Measurements from ENCODE around the gene FAM184B. TPM values are rescaled to one million over a fixed set of nuclear protein-coding genes. Genes with fewer than 3 reads are reported as not detected.
"Not testable (repeated sequence)": the region's sequence is repeated elsewhere in the genome, so short reads cannot be mapped to it uniquely, and the experiment has no call there.

The FAM184B gene
- total RNA-seq, 1 experiment from 2014 or later: 0.10 TPM

- DNase-seq: no peak
- no peaks in the 10 kb centered on the region for H3K36me3 ChIP-seq
- no peaks in the 10 kb centered on the region for H3K9me3 ChIP-seq
Observed at GRCh38 chr4:17680559-17681280, 100.7 kb downstream of the FAM184B start.

GRCh38 chr4:17670423-17670822 is 111.0 kb downstream of the FAM184B start:
- Histone ChIP-seq H3K9me3 (no peaks in the 10 kb centered on the region), H3K4me3 (no peak overlapping the region), H3K36me3 (no peaks in the 10 kb centered on the region), H3K27me3 (no peaks in the 10 kb centered on the region)
- DNase-seq: no peak

More at GRCh38 chr4:17680559-17681280, 100.7 kb downstream of the FAM184B start:
- Histone ChIP-seq H3K27me3 (no peaks in the 10 kb centered on the region), H3K4me3 (no peak overlapping the region)

DNA sequence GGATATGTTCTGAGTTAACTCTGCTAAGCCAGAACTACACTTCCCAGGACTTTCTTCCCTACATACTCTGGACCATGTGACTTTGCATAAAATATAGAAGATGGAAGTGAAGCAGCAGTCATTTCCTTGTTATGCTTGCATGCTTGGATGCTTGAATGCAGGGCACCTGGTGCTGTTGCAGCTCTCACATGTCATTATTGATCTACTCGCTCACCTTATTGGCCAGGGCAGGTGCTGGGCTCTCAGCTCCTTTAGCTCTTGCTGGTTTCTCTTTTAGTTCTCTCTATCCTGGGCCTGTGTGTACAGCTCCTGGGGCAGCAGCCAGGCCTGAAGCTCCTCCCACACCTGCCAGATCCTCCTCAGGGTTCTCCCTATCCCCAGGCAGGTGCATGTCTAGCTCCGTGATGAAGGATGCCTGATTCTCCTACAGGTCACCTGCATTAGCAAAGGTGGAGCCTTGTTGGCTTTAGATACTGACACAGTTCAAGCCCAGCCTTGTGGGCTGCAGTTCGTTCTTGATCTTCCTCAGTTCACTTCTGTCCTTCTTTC is 113.7 kb downstream of the FAM184B start:
- Histone ChIP-seq H3K4me3 (no peak overlapping the region), H3K27me3 (no peaks in the 10 kb centered on the region), H3K36me3 (no peaks in the 10 kb centered on the region), H3K9me3 (no peaks in the 10 kb centered on the region)
- DNase-seq: no peak

- DNase-seq: no peak
- Histone ChIP-seq H3K4me3 (no peak overlapping the region), H3K9me3 (no peaks in the 10 kb centered on the region), H3K36me3 (no peaks in the 10 kb centered on the region), H3K27me3 (no peaks in the 10 kb centered on the region)
Observed at GRCh38 chr4:17667253-17667652, 114.2 kb downstream of the FAM184B start.

GRCh38 chr4:17665852-17666251 is 115.6 kb downstream of the FAM184B start:
- no peak overlapping the region for H3K4me3 ChIP-seq
- no peaks in the 10 kb centered on the region for H3K36me3 ChIP-seq
- no peaks in the 10 kb centered on the region for H3K9me3 ChIP-seq
- no peak for DNase-seq
- H3K27me3 ChIP-seq: no peaks in the 10 kb centered on the region

DNA sequence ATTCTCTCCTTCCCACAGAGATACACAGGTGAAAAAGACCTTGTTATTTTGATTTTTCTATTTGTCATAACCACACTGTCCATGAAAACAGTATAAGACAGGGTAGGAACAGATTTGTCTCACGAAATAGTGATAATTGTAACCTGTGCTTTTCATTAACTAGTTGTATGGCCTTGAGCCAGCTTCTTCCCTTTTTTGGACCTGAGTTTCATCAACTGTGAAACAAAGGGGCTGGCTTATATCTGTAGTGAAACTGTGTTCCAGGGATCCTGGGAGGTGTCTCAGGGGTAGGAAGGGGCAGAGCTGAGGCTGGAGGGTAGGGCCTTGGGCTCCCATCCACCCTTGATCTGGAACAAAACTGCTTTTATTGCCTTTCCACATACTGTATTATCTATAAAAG is 116.1 kb downstream of the FAM184B start:
- Histone ChIP-seq H3K4me3 (no peak overlapping the region), H3K27me3 (no peaks in the 10 kb centered on the region), H3K36me3 (no peaks in the 10 kb centered on the region), H3K9me3 (no peaks in the 10 kb centered on the region)
- no peak for DNase-seq

GRCh38 chr4:17664755-17665154 is 116.7 kb downstream of the FAM184B start:
- Histone ChIP-seq H3K9me3 (no peaks in the 10 kb centered on the region), H3K36me3 (no peaks in the 10 kb centered on the region), H3K4me3 (no peak overlapping the region), H3K27me3 (no peaks in the 10 kb centered on the region)
- DNase-seq: no peak

DNA sequence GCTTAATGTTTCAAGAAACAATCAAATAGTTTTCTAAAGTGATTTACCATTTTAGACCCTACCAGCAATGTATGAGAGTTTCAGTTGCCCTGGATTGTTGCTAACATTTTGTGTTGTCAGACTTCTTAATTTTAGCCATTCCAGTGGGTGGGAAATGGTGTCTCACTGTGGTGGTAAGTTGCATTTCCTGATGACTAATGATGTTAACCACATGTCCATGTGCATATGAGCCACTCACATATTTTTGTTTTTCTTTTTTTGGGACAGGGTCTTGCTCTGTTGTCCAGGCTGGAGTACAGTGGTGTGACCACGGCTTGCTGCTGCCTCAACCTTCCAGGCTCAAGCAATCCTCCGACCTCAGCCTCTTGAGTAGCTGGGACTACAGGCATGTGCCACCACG is 118.7 kb downstream of the FAM184B start:
- no peaks in the 10 kb centered on the region for H3K36me3 ChIP-seq
- H3K27me3 ChIP-seq: no peaks in the 10 kb centered on the region
- H3K9me3 ChIP-seq: no peaks in the 10 kb centered on the region
- no peak for DNase-seq
- no peak overlapping the region for H3K4me3 ChIP-seq

DNA sequence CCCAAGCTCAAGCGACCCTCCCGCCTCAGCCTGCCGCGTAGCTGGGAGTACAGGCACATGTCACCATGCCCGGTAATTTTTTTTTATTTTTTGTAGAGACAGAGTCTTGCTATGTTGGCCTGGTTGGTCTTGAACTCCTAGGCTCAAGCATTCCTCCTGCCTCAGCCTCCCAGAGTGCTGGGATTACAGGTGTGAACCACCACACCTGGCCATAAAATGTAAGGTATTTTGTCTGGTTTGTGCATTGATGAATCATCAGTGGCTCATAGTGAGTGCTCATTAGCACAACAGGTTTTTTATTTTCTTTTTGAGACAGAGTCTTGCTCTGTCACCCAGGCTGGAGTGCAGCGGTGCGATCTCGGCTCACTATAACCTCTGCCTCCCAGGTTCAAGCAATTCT is 122.2 kb downstream of the FAM184B start:
- H3K27me3 ChIP-seq, H3K9me3 ChIP-seq, DNase-seq, H3K4me3 ChIP-seq, H3K36me3 ChIP-seq: not testable (repeated sequence)

- Histone ChIP-seq H3K36me3 (no peaks in the 10 kb centered on the region), H3K9me3 (no peaks in the 10 kb centered on the region), H3K27me3 (no peaks in the 10 kb centered on the region), H3K4me3 (no peak overlapping the region)
- DNase-seq: no peak
Observed at GRCh38 chr4:17657849-17658248, 123.6 kb downstream of the FAM184B start.

DNA sequence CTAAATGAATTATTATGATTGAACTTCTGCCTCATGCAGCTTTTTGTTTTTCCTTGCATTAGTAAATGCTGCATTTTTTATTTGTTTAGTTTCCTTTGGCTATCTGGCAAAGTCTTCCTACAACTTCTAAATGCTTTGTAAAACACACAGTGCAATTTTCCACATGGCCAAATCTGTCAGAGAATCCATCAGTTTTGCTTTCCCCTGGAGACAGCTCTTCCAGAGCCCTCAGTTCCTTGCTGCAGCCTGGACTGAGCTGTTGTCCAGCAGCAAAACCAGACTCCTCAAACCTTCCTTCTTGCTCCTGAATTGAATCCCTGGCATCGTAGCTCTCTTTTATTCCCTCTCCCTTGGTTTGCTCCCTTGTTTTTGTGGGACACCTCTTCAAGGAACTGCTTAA is 124.3 kb downstream of the FAM184B start:
- DNase-seq: no peak
- Histone ChIP-seq H3K36me3 (no peaks in the 10 kb centered on the region), H3K27me3 (no peaks in the 10 kb centered on the region), H3K4me3 (no peak overlapping the region), H3K9me3 (no peaks in the 10 kb centered on the region)

GRCh38 chr4:17654701-17655100 is 126.7 kb downstream of the FAM184B start:
- Histone ChIP-seq H3K9me3 (no peaks in the 10 kb centered on the region), H3K36me3 (no peaks in the 10 kb centered on the region), H3K4me3 (no peak overlapping the region), H3K27me3 (no peaks in the 10 kb centered on the region)
- DNase-seq: no peak

DNA sequence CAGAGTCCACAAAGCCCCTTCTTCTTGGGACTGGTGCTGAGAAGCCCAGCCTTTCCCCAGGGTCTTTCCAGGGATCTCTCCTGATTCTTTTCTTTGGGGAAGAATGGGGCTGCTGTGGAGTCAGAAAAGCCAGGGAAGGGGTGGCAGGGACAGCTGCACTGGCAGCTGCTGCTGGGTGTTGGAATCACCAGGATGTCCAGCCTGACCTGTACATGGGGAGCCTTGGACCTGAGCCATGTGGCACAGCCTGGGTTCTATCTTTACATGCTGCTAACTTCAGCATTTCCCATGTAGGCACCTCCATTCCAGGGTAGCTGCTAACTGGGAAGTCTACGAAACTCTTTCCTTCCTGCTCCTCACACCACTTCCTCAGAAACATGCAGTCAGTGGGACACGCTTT is 131.0 kb downstream of the FAM184B start:
- Histone ChIP-seq H3K27me3 (no peaks in the 10 kb centered on the region), H3K4me3 (no peak overlapping the region), H3K36me3 (no peaks in the 10 kb centered on the region), H3K9me3 (no peaks in the 10 kb centered on the region)
- DNase-seq: no peak

GRCh38 chr4:17647927-17648326 is 133.5 kb downstream of the FAM184B start:
- Histone ChIP-seq H3K4me3 (no peak overlapping the region), H3K27me3 (no peaks in the 10 kb centered on the region), H3K36me3 (no peaks in the 10 kb centered on the region), H3K9me3 (no peaks in the 10 kb centered on the region)
- no peak for DNase-seq

- Histone ChIP-seq H3K36me3 (no peaks in the 10 kb centered on the region), H3K27me3 (no peaks in the 10 kb centered on the region), H3K9me3 (no peaks in the 10 kb centered on the region), H3K4me3 (no peak overlapping the region)
- no peak for DNase-seq
Observed at GRCh38 chr4:17647176-17647806, 134.1 kb downstream of the FAM184B start.

- no peak for DNase-seq
- no peaks in the 10 kb centered on the region for H3K9me3 ChIP-seq
- H3K36me3 ChIP-seq: no peaks in the 10 kb centered on the region
- no peaks in the 10 kb centered on the region for H3K27me3 ChIP-seq
- no peak overlapping the region for H3K4me3 ChIP-seq
Observed at GRCh38 chr4:17646693-17647092, 134.7 kb downstream of the FAM184B start.

DNA sequence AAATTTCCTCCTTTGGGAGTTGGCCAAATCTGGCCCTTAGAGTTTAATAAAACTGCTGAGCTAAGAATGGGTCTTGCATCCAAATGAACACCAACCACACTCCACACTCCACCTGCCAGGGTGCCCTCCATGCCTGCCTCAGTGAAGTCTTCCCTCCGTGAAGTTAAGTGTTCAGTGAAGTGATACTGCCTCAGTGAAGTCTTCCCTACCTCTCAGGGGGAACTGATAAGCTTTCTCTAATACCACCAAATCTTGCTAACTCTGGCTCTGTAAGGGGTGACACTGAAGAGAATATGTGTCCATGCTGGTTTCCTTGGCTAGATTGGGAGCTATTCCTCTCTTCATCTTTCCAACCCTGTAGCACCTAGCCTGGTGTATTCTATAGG is 139.0 kb downstream of the FAM184B start:
- H3K36me3 ChIP-seq: no peaks in the 10 kb centered on the region
- no peaks in the 10 kb centered on the region for H3K27me3 ChIP-seq
- no peaks in the 10 kb centered on the region for H3K9me3 ChIP-seq
- no peak overlapping the region for H3K4me3 ChIP-seq
- no peak for DNase-seq

DNA sequence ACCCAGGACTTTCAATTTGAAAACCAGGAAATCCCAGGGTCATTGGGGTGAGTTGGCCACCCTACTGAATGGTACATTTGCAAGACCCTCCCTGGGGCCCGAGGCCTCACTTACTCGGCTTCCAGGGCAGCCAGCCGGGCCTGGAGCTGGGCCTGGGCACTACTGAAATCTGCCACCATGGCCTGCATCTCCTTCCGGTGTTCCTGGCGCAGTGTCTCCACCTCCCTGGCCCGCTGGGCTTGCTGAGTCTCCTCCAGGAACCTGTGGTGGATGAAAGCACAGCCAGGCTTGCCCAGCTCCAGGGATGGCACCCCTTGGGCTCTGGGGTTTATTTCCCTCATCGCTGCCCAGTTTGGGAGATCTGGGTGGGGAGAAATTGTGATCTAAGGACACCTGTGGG is 142.3 kb downstream of the FAM184B start:
- no peaks in the 10 kb centered on the region for H3K9me3 ChIP-seq
- H3K4me3 ChIP-seq: no peak overlapping the region
- no peak for DNase-seq
- H3K36me3 ChIP-seq: no peaks in the 10 kb centered on the region
- H3K27me3 ChIP-seq: no peaks in the 10 kb centered on the region
